Left lung (tissue), 10 donors: ENCODE measurements around the gene ZNF318. TPM values are rescaled to one million over a fixed set of nuclear protein-coding genes. Genes with fewer than 3 reads are reported as not detected.

Experiments
- ATAC-seq: fragments of 200-7000 bp; cut with Tn5 transposase; one replicate; pipeline ENCODE4 v1.9.1; 2020; ENCODE audit warnings: moderate library complexity
- DNase-seq, 4 donors: peaks; one replicate each; pipeline ENCODE4 v3.0.0-alpha.2; 2013 to 2020
- H3K27ac ChIP-seq, 2 donors: fragments of 200-600 bp; sonication (generic) in 1 of 2; one replicate each; pipeline versions ENCODE4 v1.5.0 to v1.8.0; 2020 to 2021
- H3K27me3 ChIP-seq, 2 donors: fragments of 200-600 bp; sonication (generic) in 1 of 2; one replicate each; pipeline versions ENCODE4 v1.5.0 to v1.8.0; 2020 to 2021
- H3K36me3 ChIP-seq, 2 donors: fragments of 200-600 bp; sonication (generic) in 1 of 2; one replicate each; pipeline versions ENCODE4 v1.5.0 to v1.8.0; 2020 to 2021
- H3K4me1 ChIP-seq, 2 donors: fragments of 200-600 bp; one replicate each; pipeline ENCODE4 v1.8.0; 2021
- H3K4me3 ChIP-seq, 2 donors: fragments of 200-600 bp; sonication (generic) in 1 of 2; one replicate each; pipeline versions ENCODE4 v1.5.0 to v1.8.0; 2020 to 2021; ENCODE audit warnings: mild to moderate bottlenecking in 1 of 2
- H3K9me3 ChIP-seq, 2 donors: fragments of 200-600 bp; sonication (generic) in 1 of 2; one replicate each; pipeline versions ENCODE4 v1.5.0 to v1.8.0; 2020 to 2021
- intact Hi-C, 2 donors: fragments of 100-400 bp; cut with DNase I; formaldehyde crosslinking; loops; one replicate each; pipeline versions ENCODE4 v1.11.2 to v1.14.2; 2022
- polyA plus RNA-seq, 6 donors: library from polyadenylated mRNA; unstranded; fragments of 120-200 nt; gene quantifications; one replicate each; pipeline ENCODE4 v1.2.1, GENCODE V29; 2013; ENCODE audit not compliant: insufficient read length in 6 of 6
- total RNA-seq, 2 donors: library from RNA; stranded (reverse); fragmentation: NEBNext Ultra II Directional; extraction: Animal tissue kit (Norgen Biotek cat#: 25700); gene quantifications; one replicate each; pipeline ENCODE4 v1.2.1, GENCODE V29; 2021
- TF ChIP-seq, protein P1 (sequence below), 2 donors: fragments of 200-600 bp; sonication (generic) in 1 of 2; IDR thresholded peaks; one replicate each; pipeline versions ENCODE4 v1.5.0 to v1.8.0; 2021; ENCODE audit warnings: antibody characterized with exemption in 2 of 2
- donor health status: DM: no; HTN: yes; CAD: no.
- donor health status: DM: no; HTN: no; CAD: no.

Gene ZNF318
- total and polyA plus RNA-seq, 8 donors: 13.3 to 37.6 (median 31.8) TPM

DNA sequence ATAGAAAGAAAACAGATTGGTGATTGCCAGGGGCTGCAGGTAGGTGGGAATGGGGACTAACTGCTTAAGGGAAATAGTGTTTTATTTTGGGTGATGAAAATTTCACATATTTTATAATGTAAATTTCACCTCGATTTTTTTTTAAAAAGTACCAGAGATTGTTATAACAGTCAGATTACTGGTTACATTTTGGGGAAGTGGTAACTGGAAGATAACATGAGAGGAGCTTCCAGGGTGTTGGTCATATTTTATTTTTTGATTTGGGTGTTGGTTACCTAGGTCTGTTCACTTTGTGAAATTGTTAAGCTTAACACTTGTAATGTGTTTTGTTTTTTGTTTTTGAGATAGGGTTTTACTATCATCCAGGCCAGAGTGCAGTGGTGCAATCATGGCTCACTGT, 43.6 kb downstream of the ZNF318 start:
- TF ChIP-seq, protein P1, sequence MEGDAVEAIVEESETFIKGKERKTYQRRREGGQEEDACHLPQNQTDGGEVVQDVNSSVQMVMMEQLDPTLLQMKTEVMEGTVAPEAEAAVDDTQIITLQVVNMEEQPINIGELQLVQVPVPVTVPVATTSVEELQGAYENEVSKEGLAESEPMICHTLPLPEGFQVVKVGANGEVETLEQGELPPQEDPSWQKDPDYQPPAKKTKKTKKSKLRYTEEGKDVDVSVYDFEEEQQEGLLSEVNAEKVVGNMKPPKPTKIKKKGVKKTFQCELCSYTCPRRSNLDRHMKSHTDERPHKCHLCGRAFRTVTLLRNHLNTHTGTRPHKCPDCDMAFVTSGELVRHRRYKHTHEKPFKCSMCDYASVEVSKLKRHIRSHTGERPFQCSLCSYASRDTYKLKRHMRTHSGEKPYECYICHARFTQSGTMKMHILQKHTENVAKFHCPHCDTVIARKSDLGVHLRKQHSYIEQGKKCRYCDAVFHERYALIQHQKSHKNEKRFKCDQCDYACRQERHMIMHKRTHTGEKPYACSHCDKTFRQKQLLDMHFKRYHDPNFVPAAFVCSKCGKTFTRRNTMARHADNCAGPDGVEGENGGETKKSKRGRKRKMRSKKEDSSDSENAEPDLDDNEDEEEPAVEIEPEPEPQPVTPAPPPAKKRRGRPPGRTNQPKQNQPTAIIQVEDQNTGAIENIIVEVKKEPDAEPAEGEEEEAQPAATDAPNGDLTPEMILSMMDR (IDR thresholded peaks at IDR 0.05): no peak
- Histone ChIP-seq H3K36me3 (no peaks in the 10 kb centered on the region), H3K27ac (no peak overlapping the region), H3K4me1 (no peaks in the 10 kb centered on the region), H3K27me3 (no peaks in the 10 kb centered on the region), H3K9me3 (no peaks in the 10 kb centered on the region), H3K4me3 (no peak overlapping the region)
- no peak for ATAC-seq
- no peak for DNase-seq
- intact Hi-C loops: no loop called here

- Histone ChIP-seq H3K4me1 (peaks cover 0 to 14% of the 10 kb centered on the region in 2 donors), H3K36me3 (no peaks in the 10 kb centered on the region), H3K27ac (no peak overlapping the region), H3K9me3 (no peaks in the 10 kb centered on the region), H3K27me3 (no peaks in the 10 kb centered on the region), H3K4me3 (no peak overlapping the region)
- ATAC-seq: no peak
- TF ChIP-seq, protein P1 (IDR thresholded peaks at IDR 0.05): no peak
- intact Hi-C loops: no loop called here
- DNase-seq: no peak
These were observed 51.4 kb downstream of the ZNF318 start for GRCh38 chr6:43318011-43318410.

- TF ChIP-seq, protein P1 (IDR thresholded peaks at IDR 0.05): no peak
- H3K9me3 ChIP-seq: no peaks in the 10 kb centered on the region
- DNase-seq (no peak), ATAC-seq (no peak)
- intact Hi-C loops: no loop called here
- no peak overlapping the region for H3K4me3 ChIP-seq
- peaks cover 0 to 12% of the 10 kb centered on the region in 2 donors for H3K27me3 ChIP-seq
- H3K36me3 ChIP-seq: no peaks in the 10 kb centered on the region
- H3K27ac ChIP-seq: peak overlapping the region in 1 of 2 donors; percentile 75
- H3K4me1 ChIP-seq: peaks cover 0 to 43% of the 10 kb centered on the region in 2 donors
These were observed 55.6 kb downstream of the ZNF318 start for GRCh38 chr6:43313813-43314212.

DNA sequence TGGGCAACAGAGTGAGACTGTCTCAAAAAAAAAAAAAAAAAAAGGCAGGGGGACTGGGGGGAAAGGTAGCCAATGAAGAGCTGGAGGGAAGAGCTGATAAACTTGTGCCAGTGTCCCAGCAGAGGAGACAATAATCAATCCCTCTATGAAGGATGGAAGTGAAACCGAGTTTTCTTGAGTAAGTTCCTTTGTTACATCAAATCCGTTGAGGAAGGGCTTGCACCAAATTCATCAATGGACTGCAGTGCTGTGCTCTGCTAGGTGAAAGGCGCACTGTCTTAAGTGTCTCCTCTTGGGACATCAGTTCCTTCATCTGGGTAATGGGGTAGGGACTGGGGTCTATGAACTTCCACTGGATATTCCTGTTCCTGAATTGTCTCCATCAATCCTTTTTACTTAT, 57.8 kb downstream of the ZNF318 start:
- Histone ChIP-seq H3K36me3 (no peaks in the 10 kb centered on the region), H3K27me3 (peaks cover 0 to 28% of the 10 kb centered on the region in 2 donors), H3K4me3 (no peak overlapping the region), H3K4me1 (peaks cover 0 to 51% of the 10 kb centered on the region in 2 donors), H3K9me3 (no peaks in the 10 kb centered on the region), H3K27ac (peak overlapping the region in 1 of 2 donors; percentile 75)
- TF ChIP-seq, protein P1 (IDR thresholded peaks at IDR 0.05): no peak
- no peak for DNase-seq
- ATAC-seq: no peak
- intact Hi-C loops: no loop called here

- no peaks in the 10 kb centered on the region for H3K36me3 ChIP-seq
- DNase-seq (no peak), ATAC-seq (no peak)
- H3K27ac ChIP-seq: peak overlapping the region in 1 of 2 donors; percentile 75
- TF ChIP-seq, protein P1 (IDR thresholded peaks at IDR 0.05): no peak
- no peaks in the 10 kb centered on the region for H3K9me3 ChIP-seq
- intact Hi-C loops: no loop called here
- peaks cover 0 to 51% of the 10 kb centered on the region in 2 donors for H3K4me1 ChIP-seq
- peaks cover 0 to 28% of the 10 kb centered on the region in 2 donors for H3K27me3 ChIP-seq
- no peak overlapping the region for H3K4me3 ChIP-seq
These were observed 58.8 kb downstream of the ZNF318 start for GRCh38 chr6:43310624-43311023.
